GM21367 (cell line): Measurements from ENCODE around the gene CEL.

Experiments used
- ATAC-seq: cut with Tn5 transposase; IDR thresholded peaks from one replicate; pipeline ENCODE4 v1.9.1; 2021; ENCODE audit not compliant: unreplicated experiment

Gene CEL

DNA sequence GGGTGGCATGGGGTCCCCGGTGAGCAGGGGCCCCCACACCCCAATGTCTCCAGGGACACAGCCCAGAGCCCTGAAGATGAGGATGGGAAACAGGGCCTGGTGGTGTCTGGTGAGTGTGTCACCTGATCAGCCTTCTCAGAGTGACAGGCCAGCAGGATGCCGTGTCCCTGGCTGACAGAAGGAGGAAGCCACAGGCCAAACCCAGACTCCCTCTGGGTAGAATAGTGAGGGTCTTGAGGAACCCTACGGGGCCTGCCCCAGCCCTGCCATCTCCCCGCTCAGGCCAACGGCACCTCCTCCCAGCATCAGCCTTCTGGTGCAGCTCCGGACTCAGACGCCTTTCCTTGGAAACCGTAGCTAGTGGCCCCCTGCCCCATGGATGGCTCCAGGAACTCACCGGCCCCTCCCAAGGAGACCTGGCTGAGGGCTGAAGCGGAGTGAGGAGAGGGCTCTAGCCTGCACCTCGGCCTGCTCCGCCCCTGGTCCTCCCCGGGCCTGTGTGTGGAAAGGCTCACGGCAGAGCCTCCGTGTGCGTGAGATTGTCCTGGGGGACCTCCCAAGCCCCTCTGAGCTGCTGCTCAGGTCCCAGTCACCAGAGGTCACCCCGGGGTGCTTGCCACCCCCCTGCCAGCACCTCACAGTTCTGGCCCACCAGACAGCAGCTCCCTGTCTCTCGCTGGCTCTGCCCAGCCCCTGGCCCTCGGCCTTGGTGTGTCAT is 53.3 kb downstream of the CEL start:
- no peak for ATAC-seq

DNA sequence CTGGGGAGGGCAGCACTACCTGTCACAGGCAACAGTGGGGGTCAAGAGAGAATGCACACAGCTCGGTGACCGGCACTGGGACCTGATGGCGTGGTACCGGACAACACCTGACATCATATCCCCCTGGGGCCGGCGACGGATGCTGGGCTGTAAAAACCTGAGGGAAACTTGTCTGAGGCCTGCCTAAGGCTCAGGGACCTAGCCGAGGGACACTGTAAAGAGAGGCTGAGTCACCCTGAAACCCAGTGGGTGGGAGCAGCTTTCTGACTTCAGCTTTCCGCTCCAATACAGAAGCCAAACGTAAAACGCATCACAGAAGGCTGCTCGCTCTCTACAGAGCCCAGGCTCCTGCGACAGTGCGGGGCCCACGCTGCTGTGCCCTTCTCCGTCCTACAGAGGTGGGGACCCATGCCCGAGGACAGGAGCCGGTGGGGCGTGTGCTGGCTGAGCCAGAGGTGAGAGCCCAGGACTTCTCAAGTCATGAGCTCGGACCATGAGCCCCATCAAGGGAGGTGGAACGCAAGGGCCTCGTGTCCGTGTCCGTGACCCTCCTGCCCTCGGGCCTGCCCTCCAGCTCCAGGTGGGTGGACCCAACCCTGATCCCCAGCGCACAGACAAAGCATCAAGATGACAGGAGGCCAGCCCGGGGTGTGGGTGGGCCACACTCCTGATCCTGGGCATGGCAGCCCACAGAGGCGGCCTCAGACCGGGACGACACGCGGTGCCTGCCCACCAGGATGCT is 54.0 kb downstream of the CEL start:
- ATAC-seq: peak; percentile 54

DNA sequence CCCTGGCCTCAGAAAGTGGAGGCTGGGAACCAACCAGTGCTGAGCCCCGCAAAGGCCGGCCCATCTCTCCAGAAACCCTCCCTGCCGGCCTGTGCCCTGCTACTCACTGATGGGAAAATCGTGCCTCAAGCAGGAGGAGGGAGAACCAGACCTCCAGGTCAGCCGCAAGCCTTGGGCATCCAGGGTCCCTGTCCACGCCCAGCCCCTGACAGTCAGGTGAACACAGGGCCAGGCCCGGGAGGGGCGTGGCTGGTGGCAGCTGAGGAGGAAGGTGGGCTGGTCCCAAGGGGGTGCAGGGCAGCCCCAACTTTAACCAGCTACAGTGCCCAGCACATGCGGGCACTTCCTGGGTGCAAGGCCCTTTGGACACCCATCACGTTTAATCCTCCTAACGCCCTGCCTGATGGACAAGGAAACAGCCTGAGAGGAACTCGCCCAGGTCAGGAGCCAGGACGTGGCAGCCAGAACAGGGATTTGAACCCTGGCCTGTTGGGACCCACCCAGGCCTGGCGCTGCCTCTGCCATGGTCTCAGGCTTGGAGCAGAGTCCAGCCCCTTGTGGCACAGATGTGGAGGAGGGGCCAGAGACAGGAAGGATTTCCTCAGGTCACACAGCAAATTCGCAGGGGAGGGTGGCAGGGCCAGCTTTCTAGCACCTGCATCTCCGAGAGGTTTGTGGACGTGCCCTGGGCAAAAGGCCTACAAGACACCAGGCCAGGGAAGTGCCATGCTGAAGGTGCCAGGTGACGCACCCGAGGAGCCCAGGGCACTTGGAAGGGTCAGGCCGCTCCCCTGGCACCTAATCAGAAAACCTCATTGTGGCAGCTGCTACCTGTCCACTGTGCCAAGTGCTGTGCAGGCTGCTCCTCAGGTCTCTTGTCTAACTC is 54.8 kb downstream of the CEL start:
- no peak for ATAC-seq

GRCh38 chr9:133117271-133118178 is 55.7 kb downstream of the CEL start:
- ATAC-seq: no peak

DNA sequence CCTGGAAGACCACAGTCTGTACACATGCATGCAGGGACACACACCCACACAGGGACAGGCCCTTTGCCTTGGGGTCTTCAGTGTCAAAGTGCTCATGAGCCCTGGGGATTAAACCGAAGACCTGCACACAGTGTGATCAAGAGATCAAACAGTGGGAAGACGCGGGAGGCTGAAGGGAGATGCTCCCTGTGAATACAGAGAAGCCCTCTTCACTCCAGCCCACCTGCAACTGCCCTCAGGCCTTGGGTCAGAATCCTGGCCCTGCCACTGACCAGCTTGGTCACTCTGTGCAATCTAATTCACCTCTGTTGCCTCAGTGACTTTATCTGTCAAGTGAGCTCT is 56.4 kb downstream of the CEL start:
- ATAC-seq: no peak

DNA sequence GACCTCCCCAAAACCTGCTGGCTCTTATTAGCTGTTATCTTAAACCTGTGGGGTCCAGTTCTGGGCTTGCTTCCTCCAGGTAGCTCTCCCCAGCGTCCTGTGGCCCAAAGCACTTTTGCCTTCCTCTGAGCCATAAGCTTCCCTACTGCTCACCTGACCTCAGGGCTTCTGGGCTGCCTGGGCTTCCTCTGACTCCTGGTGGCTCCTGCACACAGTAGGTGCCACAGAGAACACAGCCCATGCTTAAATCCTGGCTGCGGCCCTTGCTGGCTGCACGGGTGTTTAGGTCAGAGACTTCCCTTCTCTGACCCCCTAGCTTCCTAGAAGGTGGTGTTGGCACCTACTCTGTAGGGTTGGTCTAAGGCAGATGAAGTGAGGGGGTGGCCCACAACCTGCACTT is 56.8 kb downstream of the CEL start:
- ATAC-seq: no peak

- ATAC-seq: no peak
Observed at GRCh38 chr9:133119103-133119845, 57.5 kb downstream of the CEL start.

DNA sequence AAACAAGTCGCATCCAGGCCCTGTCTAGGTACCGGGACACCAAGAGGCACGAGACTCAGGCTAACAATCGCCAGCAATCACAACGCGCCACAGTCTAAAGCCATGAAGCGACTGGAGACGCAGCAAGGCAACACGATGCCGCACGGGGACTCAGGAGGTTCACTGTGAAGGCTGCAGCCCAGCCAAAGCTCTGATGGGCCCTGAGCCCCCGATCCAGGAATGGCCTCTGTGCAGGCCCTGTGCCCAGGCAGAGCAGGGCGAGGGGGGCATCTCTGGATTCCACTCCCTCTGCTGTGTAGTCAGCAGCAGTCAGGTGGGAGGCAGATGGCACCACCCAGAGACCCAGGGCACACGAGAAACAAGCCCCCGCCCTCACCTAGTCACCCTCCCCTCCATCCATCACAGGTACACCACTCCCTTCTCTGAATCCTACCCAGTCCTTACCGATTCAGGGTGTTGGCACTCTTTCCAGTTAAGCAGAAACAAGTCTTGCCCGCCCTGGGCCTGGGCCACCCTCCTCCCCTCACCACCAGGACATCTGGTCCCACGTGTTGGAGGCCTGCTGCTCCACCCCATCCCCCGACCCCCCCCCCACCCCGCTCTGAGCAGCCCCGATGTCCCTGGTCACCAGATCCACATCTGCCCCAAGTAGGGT is 58.2 kb downstream of the CEL start:
- ATAC-seq: no peak

- no peak for ATAC-seq
Observed at GRCh38 chr9:133120501-133121197, 58.9 kb downstream of the CEL start.
